GM19397 (cell line): ENCODE results near the gene NCOA7.
"Not testable (repeated sequence)": the region's sequence is repeated elsewhere in the genome, so short reads cannot be mapped to it uniquely, and the experiment has no call there.

Experiments used
- ATAC-seq: cut with Tn5 transposase; IDR thresholded peaks from one replicate; pipeline ENCODE4 v1.9.1; 2021; ENCODE audit warnings: mild to moderate bottlenecking, moderate library complexity; ENCODE audit not compliant: unreplicated experiment

The NCOA7 gene

DNA sequence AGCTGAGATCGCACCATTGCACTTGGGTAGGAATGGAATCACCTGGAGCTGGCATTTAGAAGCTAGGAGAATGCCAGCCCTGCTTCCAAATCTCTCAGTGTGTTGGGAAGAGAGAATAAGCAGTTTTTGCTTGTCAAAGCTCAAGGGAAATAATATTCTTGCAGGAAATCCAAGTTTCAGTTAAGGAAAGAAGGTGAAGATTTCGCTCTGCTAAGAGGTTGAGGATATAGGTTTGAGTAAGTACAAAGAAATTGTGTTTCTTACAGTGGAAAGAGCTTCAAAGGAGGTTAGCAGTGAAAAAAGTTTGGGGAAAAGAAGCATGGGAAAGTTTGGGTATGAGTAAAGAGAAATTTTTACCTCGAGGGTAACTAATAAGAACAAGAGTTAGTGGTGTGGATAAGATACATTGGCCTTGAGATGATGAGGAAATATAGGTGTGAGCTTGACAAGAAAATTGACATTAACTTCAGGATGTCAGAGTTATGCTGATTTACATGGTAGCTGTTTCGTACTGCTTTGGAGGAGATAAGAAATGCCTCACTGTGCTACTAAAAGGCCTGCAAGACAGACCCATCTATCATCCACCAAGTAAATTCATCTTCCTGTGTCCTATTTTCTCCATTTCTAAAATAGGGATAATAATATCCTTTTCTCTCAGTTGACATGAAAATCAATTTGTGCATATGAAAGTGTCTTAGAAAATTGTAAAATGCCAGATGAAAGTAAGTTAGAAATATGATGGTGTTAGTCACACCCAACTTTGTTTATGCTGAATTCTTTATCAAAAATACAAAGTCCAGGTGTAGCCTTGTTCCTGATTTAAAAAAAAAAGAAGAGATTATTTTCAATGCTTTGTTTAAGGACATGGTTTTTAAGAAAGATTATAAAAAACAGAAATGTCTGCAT is 153.0 kb downstream of the NCOA7 start:
- ATAC-seq, result no peak

DNA sequence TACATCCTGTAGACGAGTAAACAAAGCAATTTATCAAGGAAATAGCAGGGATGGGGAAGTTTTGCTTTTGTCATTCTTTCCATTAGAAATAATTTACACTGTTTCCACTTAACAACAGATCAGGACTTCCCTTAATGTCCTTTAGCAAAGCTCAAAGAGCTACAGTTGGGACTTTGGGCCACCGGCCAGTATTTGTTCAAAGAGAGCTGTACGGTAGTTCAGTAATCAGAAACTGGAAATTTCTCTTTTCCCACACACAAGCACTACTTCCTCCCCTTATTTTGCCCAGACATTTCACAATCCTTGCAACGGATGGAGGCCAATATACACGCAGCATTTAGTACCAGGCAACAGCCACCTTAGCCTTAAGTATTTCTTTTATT is 153.7 kb downstream of the NCOA7 start:
- ATAC-seq, result no peak

DNA sequence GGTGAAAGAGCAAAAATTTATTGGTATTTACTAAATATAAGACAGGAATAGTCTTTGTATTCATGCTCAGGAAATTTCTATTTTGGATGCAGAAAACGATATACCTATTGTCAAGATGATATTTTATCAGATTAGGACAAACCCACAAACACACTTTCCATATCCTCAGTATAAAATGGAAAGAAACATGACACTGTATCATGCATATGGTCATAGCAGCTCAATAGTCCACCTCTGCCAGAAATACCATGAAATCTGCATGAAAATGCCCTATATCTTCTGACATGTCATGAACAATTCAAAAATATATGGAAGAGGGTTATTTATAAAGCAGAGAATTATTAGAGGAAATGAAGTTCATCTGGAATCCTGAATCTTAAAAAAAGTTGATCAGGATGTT is 154.1 kb downstream of the NCOA7 start:
- no peak for ATAC-seq

DNA sequence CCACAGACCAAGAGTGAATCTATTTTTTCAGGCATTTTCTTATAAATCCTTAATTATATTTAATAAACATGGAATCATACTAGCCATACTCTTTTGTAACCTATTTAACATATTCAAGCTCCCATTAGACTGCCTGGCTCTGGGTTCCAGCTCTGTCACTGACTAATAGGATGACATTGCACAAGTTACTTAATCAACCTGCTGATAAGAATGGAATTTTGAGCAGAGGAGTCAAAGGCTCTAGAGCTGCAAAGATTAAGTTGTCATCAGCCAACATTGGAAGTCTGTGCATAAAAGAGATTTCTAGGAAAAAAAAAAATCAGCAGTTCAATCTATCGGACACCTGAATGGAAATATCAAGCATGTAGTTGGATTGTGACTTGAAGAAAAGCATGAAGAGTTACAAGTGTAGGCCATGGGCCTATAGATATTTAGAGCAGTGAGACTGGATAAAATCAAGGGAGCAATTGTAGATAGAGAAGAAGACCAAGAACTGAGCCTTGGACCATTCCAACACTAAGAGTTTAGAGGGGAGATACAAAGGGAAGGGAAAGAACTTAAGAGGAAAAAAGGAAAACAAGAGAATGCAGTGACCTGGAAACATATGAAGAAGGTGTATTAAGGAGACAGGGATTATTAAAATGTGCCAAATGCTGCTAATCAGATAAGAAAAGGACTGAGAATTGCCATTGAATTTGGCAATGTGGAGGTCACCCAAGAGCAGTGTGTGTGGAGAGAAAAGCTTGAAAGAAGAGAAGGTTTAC is 154.8 kb downstream of the NCOA7 start:
- no peak for ATAC-seq

DNA sequence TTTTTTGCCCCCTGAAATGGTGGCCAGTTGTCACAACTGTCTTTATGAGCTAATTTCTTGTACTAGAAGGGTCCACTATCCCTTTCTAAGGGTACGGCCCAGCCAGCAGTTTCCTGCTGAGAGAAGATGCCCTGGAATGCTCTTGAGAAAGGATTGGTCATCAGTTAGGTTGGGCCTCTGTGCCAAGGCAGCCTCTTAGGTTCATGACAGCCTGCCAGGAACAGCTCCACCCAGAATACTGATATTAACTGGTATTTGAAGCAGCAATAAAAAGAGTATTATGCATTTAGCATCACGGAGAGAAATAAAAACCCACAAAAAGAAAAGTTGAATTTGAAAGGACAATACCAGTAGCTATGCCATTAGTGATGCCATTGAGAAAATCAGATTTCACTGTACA is 156.9 kb downstream of the NCOA7 start:
- ATAC-seq, result no peak

DNA sequence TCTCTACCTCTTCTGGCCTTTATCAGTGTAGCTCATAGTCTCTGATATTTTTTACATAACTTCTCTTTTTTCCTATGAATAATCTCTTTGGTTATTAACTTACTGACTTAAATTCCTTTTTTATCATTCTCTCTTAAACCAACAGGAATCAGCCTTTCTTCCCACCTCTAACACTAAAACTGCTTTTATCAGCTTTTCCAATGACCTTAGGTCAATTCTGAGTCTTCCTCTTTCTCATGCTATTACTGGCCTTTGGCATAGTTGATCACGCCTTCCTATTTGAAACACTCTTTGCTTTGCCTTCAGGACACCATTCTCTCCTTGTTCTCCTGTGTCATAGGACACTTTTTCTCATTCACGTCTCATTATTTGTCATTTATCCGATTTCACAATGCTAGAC is 157.7 kb downstream of the NCOA7 start:
- ATAC-seq, result no peak

DNA sequence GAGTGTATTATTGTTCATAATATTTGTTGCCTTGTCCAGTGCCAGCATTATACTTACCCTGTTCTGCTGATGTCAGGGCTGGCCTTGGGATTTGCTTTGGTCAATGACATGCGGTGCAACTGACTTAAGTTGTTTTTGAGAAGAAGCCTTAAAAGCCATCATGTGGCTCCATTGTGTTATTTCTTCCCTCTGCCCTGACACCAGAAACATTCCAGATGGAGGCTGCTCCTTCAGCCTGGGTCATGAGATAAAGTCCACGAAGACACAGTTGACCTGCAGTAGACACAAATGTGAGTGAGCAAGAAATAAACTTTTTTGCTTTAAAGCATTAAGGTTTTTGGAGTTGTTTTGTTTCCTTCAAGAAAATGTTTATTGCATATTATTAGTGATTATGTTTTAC is 158.3 kb downstream of the NCOA7 start:
- no peak for ATAC-seq

DNA sequence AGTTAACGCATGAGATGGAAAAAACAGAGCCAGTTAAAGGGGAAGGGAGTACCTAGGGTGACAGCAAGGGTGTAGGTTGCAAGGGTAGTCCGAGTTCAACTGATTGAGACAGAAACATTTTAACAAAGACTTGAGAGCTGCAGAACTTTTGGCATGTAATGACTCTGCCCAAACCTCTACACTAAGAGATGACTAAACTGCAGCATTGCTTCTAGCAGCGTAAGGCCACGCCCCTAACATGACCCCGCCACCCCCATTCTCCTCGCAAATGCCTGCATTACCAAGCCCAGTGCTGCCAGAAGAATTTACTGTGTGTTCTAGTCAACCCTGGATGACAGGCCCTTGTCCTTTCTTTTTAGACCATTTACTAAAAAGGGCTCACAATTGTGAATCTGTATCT is 159.5 kb downstream of the NCOA7 start:
- ATAC-seq, result no peak

DNA sequence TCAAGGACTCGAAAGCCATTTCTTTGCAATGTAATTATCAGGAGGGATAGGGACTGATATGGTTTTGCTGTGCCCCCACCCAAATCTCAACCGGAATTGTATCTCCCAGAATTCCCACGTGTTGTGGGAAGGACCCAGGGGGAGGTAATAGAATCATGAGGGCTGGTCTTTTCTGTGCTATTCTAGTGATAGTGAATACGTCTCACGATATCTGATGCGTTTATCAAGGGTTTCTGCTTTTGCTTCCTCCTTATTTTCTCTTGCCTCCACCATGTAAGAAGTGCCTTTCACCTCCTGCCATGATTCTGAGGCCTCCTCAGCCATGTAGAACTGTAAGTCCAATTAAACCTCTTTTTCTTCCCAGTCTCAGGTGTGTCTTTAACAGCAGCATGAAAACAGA is 160.0 kb downstream of the NCOA7 start:
- not testable (repeated sequence) for ATAC-seq

DNA sequence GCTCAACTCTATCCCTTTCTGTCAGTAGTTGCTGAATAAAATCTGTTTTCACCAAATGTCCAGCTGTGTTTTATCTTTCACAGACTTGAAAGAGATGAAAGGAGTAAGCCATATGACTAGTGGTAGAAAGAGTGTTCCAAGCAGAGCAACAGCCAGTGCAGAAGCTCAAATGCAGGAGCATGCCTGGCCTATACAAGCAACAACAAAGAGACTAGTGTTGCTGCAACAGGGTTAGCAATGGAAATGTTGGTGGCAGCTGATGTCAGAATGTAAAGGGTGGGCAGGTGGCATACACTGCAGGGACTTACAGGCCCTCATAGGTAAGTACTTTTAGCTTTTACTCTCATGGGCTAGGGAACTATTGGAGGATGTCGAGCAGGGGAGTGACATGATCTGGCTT is 160.6 kb downstream of the NCOA7 start:
- no peak for ATAC-seq

DNA sequence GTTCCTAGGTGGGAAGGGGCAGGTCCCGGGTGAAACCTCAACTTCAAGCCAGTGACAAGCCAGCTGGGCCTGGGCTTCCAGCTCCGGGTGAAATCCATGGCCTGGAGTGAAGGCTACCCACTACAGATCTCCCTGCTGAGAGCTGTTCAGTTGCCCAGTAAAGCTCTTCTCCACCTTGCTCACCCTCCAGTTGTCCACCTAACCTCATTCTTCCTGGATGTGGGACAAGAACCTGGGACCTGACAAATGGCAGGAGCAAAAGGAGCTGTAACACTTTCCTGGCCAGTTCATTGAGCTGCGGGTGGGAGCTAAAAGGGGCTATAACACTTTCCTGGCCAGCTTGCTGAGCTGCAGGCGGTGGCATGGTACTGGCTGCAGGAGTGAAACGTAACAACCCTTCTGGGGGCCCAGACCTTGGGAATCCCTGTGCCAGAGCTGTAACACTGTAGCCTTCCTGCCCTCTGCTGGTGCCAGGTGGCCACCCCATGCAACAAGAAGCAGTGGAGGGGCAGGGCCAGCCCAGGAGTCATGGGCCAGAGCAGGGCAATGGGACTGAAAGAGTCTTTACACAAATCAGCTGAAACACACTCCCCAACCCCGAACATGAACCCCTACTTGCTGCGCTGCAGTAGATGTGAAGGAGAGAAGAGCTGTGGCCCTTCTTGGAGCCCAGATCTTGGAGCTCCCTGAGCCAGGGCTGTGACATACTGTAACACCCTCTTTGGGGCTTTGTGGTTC is 162.2 kb downstream of the NCOA7 start:
- ATAC-seq, result no peak

DNA sequence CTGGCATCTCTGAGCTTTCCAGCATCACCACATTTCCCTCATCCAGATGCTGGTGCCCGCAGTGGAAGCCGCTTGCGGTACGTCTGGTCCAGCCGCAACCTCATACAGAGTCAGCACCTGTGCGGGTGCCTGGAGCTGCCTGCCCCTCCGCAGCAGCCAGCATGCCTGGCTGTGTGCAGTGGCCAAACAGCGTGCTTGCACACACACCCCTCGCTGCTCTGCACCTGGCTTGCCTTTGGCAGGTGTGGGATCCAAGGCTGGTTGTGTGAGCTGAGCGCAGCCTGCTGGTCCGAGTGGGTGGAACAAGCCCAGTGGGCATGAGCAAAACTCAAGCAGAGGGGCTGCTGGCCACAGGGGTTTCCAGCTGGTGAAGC is 162.7 kb downstream of the NCOA7 start:
- no peak for ATAC-seq

DNA sequence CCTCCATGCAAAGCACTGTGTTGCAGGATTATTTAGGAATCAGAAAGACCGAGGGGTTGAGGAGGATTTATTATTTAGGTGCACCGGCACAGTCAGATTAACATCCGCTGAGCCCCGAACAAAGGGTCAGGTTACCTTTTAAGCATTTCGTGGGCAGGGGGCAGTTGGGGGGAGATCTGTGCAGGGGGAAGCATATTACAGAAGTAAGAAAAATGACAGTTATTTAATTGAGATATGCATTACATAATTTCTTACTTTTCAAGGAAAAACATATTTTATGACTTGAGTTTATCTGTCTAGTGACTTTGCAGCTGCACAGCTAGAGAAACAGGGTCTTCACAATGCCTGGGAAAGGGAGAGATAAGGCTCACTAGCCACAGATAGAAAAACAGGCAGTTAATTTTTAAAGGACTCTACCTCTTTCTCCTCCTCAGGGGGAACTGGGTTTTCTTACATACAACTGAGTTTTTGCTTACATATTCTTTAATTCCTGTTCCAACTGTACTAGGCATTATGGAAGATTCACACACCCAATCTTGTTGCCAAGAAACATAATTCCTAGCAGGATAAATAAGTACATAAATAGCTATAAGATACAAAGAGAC is 164.1 kb downstream of the NCOA7 start:
- ATAC-seq, result no peak

DNA sequence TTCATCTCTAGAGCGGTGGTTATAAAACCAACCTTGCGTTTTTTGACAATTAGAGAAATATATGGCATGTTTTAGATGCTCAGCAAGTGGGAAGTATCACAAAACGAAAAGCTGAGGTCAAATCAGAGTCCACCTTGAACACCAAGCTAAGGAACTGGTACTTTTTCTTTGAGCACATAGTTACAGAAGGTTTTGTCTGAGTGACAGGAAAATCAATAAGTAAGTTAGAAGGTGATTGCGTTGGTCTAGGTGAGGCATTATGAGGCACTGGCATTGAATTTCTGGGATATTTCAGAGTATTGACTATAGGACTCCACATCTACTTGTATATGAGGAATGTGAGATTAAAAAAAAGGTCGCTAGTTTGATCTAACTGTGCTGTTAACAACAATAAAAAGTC is 165.2 kb downstream of the NCOA7 start:
- ATAC-seq, result no peak

DNA sequence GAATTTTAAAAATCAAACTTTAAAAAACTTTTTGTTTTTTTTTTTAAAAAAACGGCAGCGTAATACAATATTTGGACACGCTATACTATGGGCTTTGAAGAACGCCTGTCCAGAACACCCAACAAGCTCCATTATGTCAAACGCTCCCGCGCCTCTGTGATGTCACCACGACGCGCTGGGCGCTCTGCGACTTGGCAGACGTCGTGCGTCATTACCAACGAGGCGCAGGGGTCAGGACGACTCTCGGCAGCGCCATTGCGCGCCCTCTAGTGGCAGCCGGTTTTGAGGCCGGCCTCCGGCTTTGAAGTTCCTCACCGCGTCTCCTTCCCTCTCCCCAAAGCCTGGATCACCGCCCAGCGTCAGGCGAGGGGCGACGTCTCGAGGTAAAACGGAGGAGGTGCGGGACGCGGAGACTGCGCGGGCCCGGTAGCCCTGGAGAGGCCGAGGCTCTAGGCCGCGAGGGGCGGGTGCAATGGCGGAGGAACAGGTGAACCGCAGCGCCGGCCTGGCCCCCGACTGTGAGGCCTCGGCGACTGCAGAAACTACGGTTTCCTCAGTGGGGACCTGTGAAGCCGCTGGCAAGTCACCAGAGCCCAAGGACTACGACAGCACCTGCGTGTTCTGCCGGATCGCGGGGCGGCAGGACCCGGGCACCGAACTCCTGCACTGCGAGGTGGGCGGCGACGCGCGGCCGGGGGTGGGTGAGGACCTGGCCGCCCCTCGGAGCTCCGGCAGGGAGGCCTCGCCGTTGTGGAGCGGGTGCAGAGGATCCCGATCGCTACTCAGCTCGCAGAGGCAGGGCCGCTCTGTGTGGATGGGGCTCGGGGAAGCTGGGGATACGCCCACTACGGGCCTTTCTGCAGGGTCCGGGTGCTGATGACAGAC is 166.0 kb downstream of the NCOA7 start, which contains the start of gene HINT3:
Gene HINT3, plus strand, starts transcription at position 265 of the 885 bp plus-strand sequence. Its CDS starts 208 bp downstream, at position 473.
- peak; percentile 90 for ATAC-seq

DNA sequence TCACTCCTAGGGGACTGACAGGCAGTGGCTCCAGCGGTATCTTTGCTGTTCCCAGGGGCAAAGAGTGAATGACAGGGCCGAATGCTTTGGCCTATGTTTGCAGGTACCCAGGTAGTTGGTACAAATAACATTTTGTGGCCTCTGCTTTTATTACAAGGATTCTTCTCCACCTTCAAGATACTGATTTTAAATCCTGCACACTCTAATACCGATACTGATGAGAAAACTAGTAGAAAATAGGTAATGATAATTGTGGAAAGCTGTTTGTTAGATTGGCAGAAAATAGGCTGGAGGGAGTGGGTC is 166.6 kb downstream of the NCOA7 start:
- ATAC-seq, result no peak

DNA sequence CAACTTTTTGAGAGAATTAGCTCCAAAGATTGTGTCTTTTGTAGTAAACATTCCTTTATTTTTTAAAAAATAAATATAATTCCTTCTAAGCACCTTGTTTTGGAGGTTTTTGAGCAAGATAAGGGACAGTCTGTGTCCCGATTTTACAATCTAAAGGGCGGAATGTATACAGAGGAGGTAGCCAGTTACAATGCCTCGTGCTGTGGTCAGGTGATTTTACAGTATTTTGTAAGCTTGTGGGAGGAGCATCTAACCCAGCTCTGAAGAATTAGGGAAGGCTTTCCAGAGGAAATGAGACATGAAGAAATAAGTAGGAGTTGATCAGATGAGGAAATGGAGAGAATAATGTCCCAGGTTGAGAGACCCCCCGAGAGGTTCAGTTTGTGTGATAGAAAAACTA is 167.1 kb downstream of the NCOA7 start:
- no peak for ATAC-seq

DNA sequence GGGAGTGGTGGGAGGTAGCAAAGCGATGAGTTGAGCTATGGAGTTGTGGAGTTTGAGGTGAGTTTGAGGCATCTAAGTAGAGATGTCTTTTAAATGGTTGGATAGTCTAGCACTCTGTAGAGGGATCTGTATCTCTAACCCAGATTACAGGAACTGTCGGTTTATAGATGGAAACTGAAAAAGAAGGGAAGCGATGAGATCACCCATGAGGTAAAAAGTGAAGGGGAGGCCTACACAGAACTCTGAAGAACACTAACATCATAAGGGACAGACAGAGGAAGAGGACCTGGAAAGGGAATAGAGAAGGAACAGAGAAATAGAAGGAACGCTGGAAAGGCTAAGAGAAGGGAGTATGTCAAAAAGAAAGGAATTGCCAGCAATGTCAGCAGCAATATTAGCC is 168.3 kb downstream of the NCOA7 start:
- no peak for ATAC-seq

DNA sequence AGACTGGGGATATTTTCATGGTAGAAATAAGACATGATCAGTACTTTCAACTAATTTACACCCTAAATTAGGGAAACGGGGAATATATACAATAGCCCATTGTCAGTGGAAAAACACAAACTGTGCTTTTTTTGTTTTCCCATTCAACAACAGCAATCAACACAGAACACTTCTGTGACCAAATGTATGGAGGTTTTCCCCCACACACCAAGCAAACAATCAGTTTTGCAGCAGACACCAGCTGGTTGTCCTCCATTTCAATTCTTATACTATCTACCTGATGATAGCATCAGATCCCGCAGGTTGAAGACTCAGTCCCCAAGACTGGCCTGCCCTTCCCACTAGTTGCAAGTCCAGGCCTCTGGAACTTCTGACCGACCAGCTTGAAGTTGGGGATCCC is 170.4 kb downstream of the NCOA7 start:
- no peak for ATAC-seq

DNA sequence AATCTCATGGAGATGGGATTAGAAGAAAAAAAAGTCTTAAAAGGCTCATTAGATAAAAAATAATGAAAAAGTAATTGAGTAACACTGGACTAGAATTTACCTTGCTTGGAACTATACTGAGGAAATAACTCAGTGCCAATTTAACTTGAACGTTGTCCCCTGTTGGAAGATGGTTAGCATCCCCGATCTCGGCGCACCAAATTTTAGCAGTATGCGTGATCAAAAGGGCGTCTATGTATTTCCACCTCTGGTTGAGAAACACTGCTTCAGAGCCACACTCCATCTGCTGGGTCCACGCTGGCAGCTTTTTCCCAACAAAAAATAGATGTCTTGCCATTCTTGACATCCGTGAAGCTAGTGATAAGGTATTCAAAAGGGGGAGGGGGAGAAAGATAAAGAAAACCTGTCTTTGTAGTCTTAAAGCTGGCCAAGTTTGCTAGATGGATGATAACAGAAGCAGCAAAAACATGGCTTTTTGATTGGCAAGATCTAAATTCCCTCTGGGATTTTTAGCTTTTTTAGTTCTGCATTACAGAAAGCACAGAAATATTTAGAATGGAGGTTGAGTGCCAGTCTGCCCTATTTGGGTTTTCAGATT is 172.2 kb downstream of the NCOA7 start:
- ATAC-seq, result no peak
